Neural cell (in vitro differentiated cells): ENCODE measurements around the gene DNAJA1.

Experiments
- EZH2 ChIP-seq: fragments of 200-600, 300-800 bp; shearing (Covaris generic), sonication (generic); IDR thresholded peaks from 2 replicates; pipeline ENCODE4 v1.6.1; 2014; ENCODE audit warnings: antibody characterized with exemption, low read length, borderline replicate concordance, mild to moderate bottlenecking; ENCODE audit not compliant: insufficient read depth, poor library complexity, severe bottlenecking
- POLR2AphosphoS5 ChIP-seq: IDR thresholded peaks from 2 replicates; pipeline ENCODE4 v1.6.1; 2012
- TAF1 ChIP-seq: IDR thresholded peaks from 2 replicates; pipeline ENCODE4 v1.6.1; 2012; ENCODE audit warnings: low read depth
- TF ChIP-seq, protein P1 (sequence below): fragments of 450-650 bp; IDR thresholded peaks from 2 replicates; pipeline ENCODE4 v1.5.1; 2014; ENCODE audit warnings: antibody characterized with exemption, mild to moderate bottlenecking, moderate library complexity; ENCODE audit not compliant: poor library complexity, severe bottlenecking

DNA sequence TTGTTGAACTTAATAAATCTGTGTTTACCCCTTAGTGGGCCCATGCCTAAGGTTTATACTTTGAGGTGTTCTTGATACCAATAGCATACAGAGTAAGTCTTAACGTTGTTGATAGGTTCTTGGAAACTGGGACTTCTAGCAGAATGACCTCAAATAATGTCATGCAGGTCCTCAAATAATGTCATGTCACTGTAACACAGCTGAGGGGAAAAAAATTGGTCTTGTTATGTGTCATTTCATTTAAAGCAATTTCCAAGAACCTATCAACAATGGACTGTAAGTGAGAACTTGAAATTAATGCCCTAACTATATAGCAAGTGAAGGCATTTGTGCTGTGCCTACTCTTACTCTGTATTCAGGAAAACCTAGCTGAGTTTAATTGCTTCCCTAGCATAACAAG, 7.2 kb downstream of the DNAJA1 start:
- TF ChIP-seq, protein P1, sequence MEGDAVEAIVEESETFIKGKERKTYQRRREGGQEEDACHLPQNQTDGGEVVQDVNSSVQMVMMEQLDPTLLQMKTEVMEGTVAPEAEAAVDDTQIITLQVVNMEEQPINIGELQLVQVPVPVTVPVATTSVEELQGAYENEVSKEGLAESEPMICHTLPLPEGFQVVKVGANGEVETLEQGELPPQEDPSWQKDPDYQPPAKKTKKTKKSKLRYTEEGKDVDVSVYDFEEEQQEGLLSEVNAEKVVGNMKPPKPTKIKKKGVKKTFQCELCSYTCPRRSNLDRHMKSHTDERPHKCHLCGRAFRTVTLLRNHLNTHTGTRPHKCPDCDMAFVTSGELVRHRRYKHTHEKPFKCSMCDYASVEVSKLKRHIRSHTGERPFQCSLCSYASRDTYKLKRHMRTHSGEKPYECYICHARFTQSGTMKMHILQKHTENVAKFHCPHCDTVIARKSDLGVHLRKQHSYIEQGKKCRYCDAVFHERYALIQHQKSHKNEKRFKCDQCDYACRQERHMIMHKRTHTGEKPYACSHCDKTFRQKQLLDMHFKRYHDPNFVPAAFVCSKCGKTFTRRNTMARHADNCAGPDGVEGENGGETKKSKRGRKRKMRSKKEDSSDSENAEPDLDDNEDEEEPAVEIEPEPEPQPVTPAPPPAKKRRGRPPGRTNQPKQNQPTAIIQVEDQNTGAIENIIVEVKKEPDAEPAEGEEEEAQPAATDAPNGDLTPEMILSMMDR = no peak
- TF ChIP-seq POLR2AphosphoS5 = no peak
- no peak for TF ChIP-seq EZH2
- no peak for TF ChIP-seq TAF1
